Astrocyte (in vitro differentiated cells and primary cell): Measurements from ENCODE around the gene RGS19. TPM values are rescaled to one million over a fixed set of nuclear protein-coding genes. Genes with fewer than 3 reads are reported as not detected.

Source experiments
- DNase-seq: peaks from one replicate; pipeline ENCODE4 v3.0.0-alpha.2; 2010; ENCODE audit warnings: low read depth
- FAIRE-seq: peaks from 2 replicates; lab custom pipeline; 2011; peaks lifted over from hg19 to GRCh38; lab: Jason Lieb, UNC
- H2AFZ ChIP-seq: 2 replicates; pipeline ENCODE4 v1.6.0; 2012; ENCODE audit warnings: low read depth, low read length, inconsistent platforms
- H3K27ac ChIP-seq: 2 replicates; pipeline ENCODE4 v1.5.1; 2011; ENCODE audit warnings: low read depth, low read length, inconsistent platforms
- H3K27me3 ChIP-seq: 2 replicates; pipeline ENCODE4 v1.6.0; 2011; ENCODE audit warnings: low read length, inconsistent platforms; ENCODE audit not compliant: insufficient read depth
- H3K36me3 ChIP-seq: 2 replicates; pipeline ENCODE4 v1.5.1; 2011; ENCODE audit warnings: low read length, inconsistent platforms; ENCODE audit not compliant: insufficient read depth
- H3K4me1 ChIP-seq: 2 replicates; pipeline ENCODE4 v1.5.1; 2011; ENCODE audit warnings: low read length, inconsistent platforms; ENCODE audit not compliant: insufficient read depth
- H3K4me2 ChIP-seq: 2 replicates; pipeline ENCODE4 v1.6.0; 2012; ENCODE audit warnings: low read length, inconsistent platforms
- H3K4me3 ChIP-seq: 2 replicates; pipeline ENCODE4 v1.5.1; 2011; ENCODE audit warnings: low read depth, mild to moderate bottlenecking, low read length, inconsistent platforms; ENCODE audit not compliant: insufficient read depth
- H3K79me2 ChIP-seq: 2 replicates; pipeline ENCODE4 v1.6.0; 2012; ENCODE audit warnings: mild to moderate bottlenecking, low read length, inconsistent platforms; ENCODE audit not compliant: insufficient read depth
- H3K9ac ChIP-seq: 2 replicates; pipeline ENCODE4 v1.6.0; 2012; ENCODE audit warnings: mild to moderate bottlenecking, low read length, inconsistent platforms
- H3K9me3 ChIP-seq: 2 replicates; pipeline ENCODE4 v1.5.1; 2012; ENCODE audit warnings: low read depth, mild to moderate bottlenecking, low read length, inconsistent platforms; ENCODE audit not compliant: insufficient read depth
- H4K20me1 ChIP-seq: 2 replicates; pipeline ENCODE4 v1.6.0; 2012; ENCODE audit warnings: low read length, inconsistent platforms; ENCODE audit not compliant: insufficient read depth
- H3K27ac Mint-ChIP-seq: one replicate; pipeline ENCODE4 v1.8.0; 2021; ENCODE audit warnings: mild to moderate bottlenecking, mixed read lengths; ENCODE audit not compliant: unreplicated experiment
- H3K27me3 Mint-ChIP-seq: one replicate; pipeline ENCODE4 v1.8.0; 2021; ENCODE audit warnings: low read depth, mixed read lengths; ENCODE audit not compliant: unreplicated experiment
- H3K36me3 Mint-ChIP-seq: one replicate; pipeline ENCODE4 v1.8.0; 2021; ENCODE audit warnings: low read depth, mixed read lengths; ENCODE audit not compliant: unreplicated experiment
- H3K4me1 Mint-ChIP-seq: one replicate; pipeline ENCODE4 v1.8.0; 2021; ENCODE audit warnings: low read depth, mixed read lengths; ENCODE audit not compliant: unreplicated experiment
- H3K4me3 Mint-ChIP-seq: one replicate; pipeline ENCODE4 v1.8.0; 2021; ENCODE audit warnings: mild to moderate bottlenecking, moderate library complexity, mixed read lengths; ENCODE audit not compliant: unreplicated experiment
- H3K9me3 Mint-ChIP-seq: one replicate; pipeline ENCODE4 v1.8.0; 2021; ENCODE audit warnings: mild to moderate bottlenecking, mixed read lengths; ENCODE audit not compliant: unreplicated experiment
- CTCF ChIP-seq: IDR thresholded peaks from 2 replicates; pipeline ENCODE4 v1.5.1; 2011; ENCODE audit warnings: low read depth, mild to moderate bottlenecking, inconsistent platforms, low read length, moderate library complexity; ENCODE audit not compliant: insufficient read depth
- EZH2 ChIP-seq: IDR thresholded peaks from 2 replicates; pipeline ENCODE4 v1.6.1; 2012; ENCODE audit warnings: mild to moderate bottlenecking, low read length, inconsistent platforms; ENCODE audit not compliant: insufficient read depth
- total RNA-seq: library from RNA; stranded (reverse); gene quantifications from 2 replicates; pipeline ENCODE4 v1.2.1, GENCODE V29; 2021

Gene RGS19
- total RNA-seq, 1 donor from 2014 or later, result 18.3 TPM

- FAIRE-seq, result no peak
Measured at GRCh38 chr20:64101731-64102621, 22.7 kb upstream of the RGS19 start.

GRCh38 chr20:64100946-64101688 lies 21.8 kb upstream of the RGS19 start:
- H3K4me3 Mint-ChIP-seq, result peak overlapping the region; percentile 69
- peaks cover 37% of the 10 kb centered on the region for H3K27me3 Mint-ChIP-seq
- H2AFZ ChIP-seq, result no peak overlapping the region
- H3K36me3 Mint-ChIP-seq, result peaks cover 6% of the 10 kb centered on the region
- H4K20me1 ChIP-seq, result no peaks in the 10 kb centered on the region
- no peaks in the 10 kb centered on the region for H3K9me3 Mint-ChIP-seq
- no peaks in the 10 kb centered on the region for H3K9me3 ChIP-seq
- no peak for DNase-seq
- H3K4me3 ChIP-seq, result no peak overlapping the region
- H3K36me3 ChIP-seq, result no peaks in the 10 kb centered on the region
- H3K4me1 ChIP-seq, result no peaks in the 10 kb centered on the region
- no peaks in the 10 kb centered on the region for H3K79me2 ChIP-seq
- FAIRE-seq, result no peak
- H3K4me2 ChIP-seq, result no peak overlapping the region
- no peak overlapping the region for H3K27ac ChIP-seq
- peaks cover 24% of the 10 kb centered on the region for H3K27me3 ChIP-seq
- no peak overlapping the region for H3K27ac Mint-ChIP-seq
- no peaks in the 10 kb centered on the region for H3K4me1 Mint-ChIP-seq
- no peak overlapping the region for H3K9ac ChIP-seq
- no peak for TF ChIP-seq CTCF

More at GRCh38 chr20:64101731-64102621, 22.7 kb upstream of the RGS19 start:
- peaks cover 28% of the 10 kb centered on the region for H3K27me3 ChIP-seq
- TF ChIP-seq CTCF, result peak; percentile 34
- TF ChIP-seq EZH2, result peak; percentile 83
- Mint-ChIP-seq H3K36me3 (peaks cover 4% of the 10 kb centered on the region), H3K4me3 (peak overlapping the region; percentile 69), H3K9me3 (no peaks in the 10 kb centered on the region), H3K27me3 (peaks cover 46% of the 10 kb centered on the region), H3K4me1 (no peaks in the 10 kb centered on the region), H3K27ac (no peak overlapping the region)
- H3K4me3 ChIP-seq, result no peak overlapping the region
- H3K9me3 ChIP-seq, result no peaks in the 10 kb centered on the region
- H3K4me1 ChIP-seq, result no peaks in the 10 kb centered on the region
- no peaks in the 10 kb centered on the region for H3K79me2 ChIP-seq
- H4K20me1 ChIP-seq, result no peaks in the 10 kb centered on the region
- DNase-seq, result no peak
- no peak overlapping the region for H2AFZ ChIP-seq
- no peak overlapping the region for H3K9ac ChIP-seq
- no peak overlapping the region for H3K4me2 ChIP-seq
- H3K27ac ChIP-seq, result no peak overlapping the region
- no peaks in the 10 kb centered on the region for H3K36me3 ChIP-seq
